BE2C (cell line): Measurements from ENCODE around the gene MIPEP.

Experiments used
- DNase-seq: peaks from one replicate; pipeline ENCODE4 v3.0.0-alpha.2; 2020
- H3K27me3 ChIP-seq: fragments of 250-450 bp; sonication (Bioruptor Pico); 2 replicates; pipeline ENCODE4 v1.5.1; 2020; ENCODE audit warnings: mild to moderate bottlenecking
- H3K36me3 ChIP-seq: fragments of 250-450 bp; sonication (Bioruptor Pico); 2 replicates; pipeline ENCODE4 v1.5.1; 2020; ENCODE audit warnings: mild to moderate bottlenecking
- H3K4me1 ChIP-seq: fragments of 250-450 bp; sonication (Bioruptor Pico); 2 replicates; pipeline ENCODE4 v1.5.1; 2020
- H3K4me3 ChIP-seq: 2 replicates; pipeline ENCODE4 v1.5.1; 2011; ENCODE audit warnings: low read depth, low read length
- H3K9me3 ChIP-seq: fragments of 250-450 bp; sonication (Bioruptor Pico); 2 replicates; pipeline ENCODE4 v1.5.1; 2020
- CTCF ChIP-seq: IDR thresholded peaks from 2 replicates; pipeline ENCODE4 v1.5.1; 2012; ENCODE audit warnings: mild to moderate bottlenecking, low read depth, low read length

The MIPEP gene

GRCh38 chr13:23855360-23855759, 33.8 kb downstream of the MIPEP start:
- no peak for TF ChIP-seq CTCF
- DNase-seq: no peak
- H3K9me3 ChIP-seq: no peaks in the 10 kb centered on the region
- no peaks in the 10 kb centered on the region for H3K36me3 ChIP-seq
- H3K4me1 ChIP-seq: no peaks in the 10 kb centered on the region
- no peaks in the 10 kb centered on the region for H3K27me3 ChIP-seq
- no peak overlapping the region for H3K4me3 ChIP-seq

- no peak for TF ChIP-seq CTCF
- Histone ChIP-seq H3K4me1 (no peaks in the 10 kb centered on the region; the same call in 1 of the 2 replicates), H3K36me3 (no peaks in the 10 kb centered on the region), H3K9me3 (no peaks in the 10 kb centered on the region), H3K4me3 (no peak overlapping the region), H3K27me3 (no peaks in the 10 kb centered on the region)
- DNase-seq: no peak
These were observed 36.8 kb downstream of the MIPEP start for GRCh38 chr13:23852351-23852750.

- no peak for DNase-seq
- H3K9me3 ChIP-seq: no peaks in the 10 kb centered on the region
- no peak overlapping the region for H3K4me3 ChIP-seq
- H3K36me3 ChIP-seq: no peaks in the 10 kb centered on the region
- H3K4me1 ChIP-seq: no peaks in the 10 kb centered on the region; the same call in 1 of the 2 replicates
- no peaks in the 10 kb centered on the region for H3K27me3 ChIP-seq
- TF ChIP-seq CTCF: no peak
These were observed 38.1 kb downstream of the MIPEP start for GRCh38 chr13:23851106-23851505.

GRCh38 chr13:23850134-23850533, 39.1 kb downstream of the MIPEP start:
- no peak for TF ChIP-seq CTCF
- Histone ChIP-seq H3K27me3 (no peaks in the 10 kb centered on the region), H3K9me3 (no peaks in the 10 kb centered on the region), H3K4me1 (no peaks in the 10 kb centered on the region; the same call in 1 of the 2 replicates), H3K4me3 (no peak overlapping the region), H3K36me3 (no peaks in the 10 kb centered on the region)
- no peak for DNase-seq

- no peaks in the 10 kb centered on the region for H3K27me3 ChIP-seq
- H3K36me3 ChIP-seq: no peaks in the 10 kb centered on the region
- DNase-seq: no peak
- no peak for TF ChIP-seq CTCF
- H3K4me3 ChIP-seq: no peak overlapping the region
- no peaks in the 10 kb centered on the region for H3K9me3 ChIP-seq
- H3K4me1 ChIP-seq: no peaks in the 10 kb centered on the region; the same call in 1 of the 2 replicates
These were observed 39.5 kb downstream of the MIPEP start for GRCh38 chr13:23849670-23850069.

- H3K4me1 ChIP-seq: no peaks in the 10 kb centered on the region; the same call in 1 of the 2 replicates
- H3K9me3 ChIP-seq: no peaks in the 10 kb centered on the region
- H3K4me3 ChIP-seq: no peak overlapping the region
- DNase-seq: no peak
- TF ChIP-seq CTCF: no peak
- H3K36me3 ChIP-seq: no peaks in the 10 kb centered on the region
- no peaks in the 10 kb centered on the region for H3K27me3 ChIP-seq
These were observed 40.5 kb downstream of the MIPEP start for GRCh38 chr13:23848646-23849141.
